ENCODE results near the gene TMEM131L.

The TMEM131L gene

GRCh38 chr4:153476829-153477574, 10.8 kb downstream of the TMEM131L start:
- no peak for DNase-seq

- no peak for DNase-seq
Observed at GRCh38 chr4:153479101-153479500, 12.9 kb downstream of the TMEM131L start.

- no peak for DNase-seq
Observed at GRCh38 chr4:153480704-153481103, 14.5 kb downstream of the TMEM131L start.

- DNase-seq = no peak
Observed at GRCh38 chr4:153481478-153481877, 15.3 kb downstream of the TMEM131L start.

GRCh38 chr4:153483432-153484418, 17.6 kb downstream of the TMEM131L start:
- no peak for DNase-seq

- no peak for DNase-seq
Observed at GRCh38 chr4:153485359-153485758, 19.2 kb downstream of the TMEM131L start.

GRCh38 chr4:153485860-153486259, 19.7 kb downstream of the TMEM131L start:
- DNase-seq = no peak

GRCh38 chr4:153486281-153487151, 20.4 kb downstream of the TMEM131L start:
- peak; percentile 21 to 45 for DNase-seq

GRCh38 chr4:153488006-153488891, 22.1 kb downstream of the TMEM131L start:
- DNase-seq = peak; percentile 67 to 86

GRCh38 chr4:153489856-153490558, 23.8 kb downstream of the TMEM131L start:
- no peak for DNase-seq

- DNase-seq = no peak
Observed at GRCh38 chr4:153490985-153491483, 24.9 kb downstream of the TMEM131L start.

GRCh38 chr4:153494562-153494961, 28.4 kb downstream of the TMEM131L start:
- no peak for DNase-seq

GRCh38 chr4:153495480-153496193, 29.5 kb downstream of the TMEM131L start:
- no peak for DNase-seq

GRCh38 chr4:153497091-153497531, 31.0 kb downstream of the TMEM131L start:
- DNase-seq = peak; percentile 25 to 65

- DNase-seq = peak in 1 of 2 experiments; percentile 40
Observed at GRCh38 chr4:153497988-153498967, 32.1 kb downstream of the TMEM131L start.

- DNase-seq = no peak
Observed at GRCh38 chr4:153499005-153499404, 32.8 kb downstream of the TMEM131L start.

GRCh38 chr4:153501578-153501977, 35.4 kb downstream of the TMEM131L start:
- DNase-seq = no peak

- no peak for DNase-seq
Observed at GRCh38 chr4:153502584-153502983, 36.4 kb downstream of the TMEM131L start.

All from stimulated activated CD4-positive, alpha-beta T cell treated with anti-CD3 and anti-CD28 coated beads, Interleukin-4, amount 100 ng/mL, for 4 hours (primary cell).